Breast epithelium (tissue), 3 donors: ENCODE results near the gene CFAP20DC.

Experiments
- CTCF ChIP-seq, 3 donors: fragments of 450-650 bp; IDR thresholded peaks; one replicate each; pipeline ENCODE4 v1.5.1; 2016 to 2017; ENCODE audit warnings: antibody characterized with exemption in 3 of 3, mild to moderate bottlenecking in 3 of 3, moderate library complexity in 3 of 3
- POLR2A ChIP-seq: fragments of 450-650 bp; IDR thresholded peaks from one replicate; pipeline ENCODE4 v1.6.1; 2016; ENCODE audit warnings: antibody characterized with exemption, mild to moderate bottlenecking, moderate library complexity
- POLR2AphosphoS5 ChIP-seq, 3 donors: sonication (generic); formaldehyde crosslinking; IDR thresholded peaks; one replicate each; pipeline ENCODE4 v1.6.1; 2017; ENCODE audit warnings: antibody characterized with exemption in 3 of 3

DNA sequence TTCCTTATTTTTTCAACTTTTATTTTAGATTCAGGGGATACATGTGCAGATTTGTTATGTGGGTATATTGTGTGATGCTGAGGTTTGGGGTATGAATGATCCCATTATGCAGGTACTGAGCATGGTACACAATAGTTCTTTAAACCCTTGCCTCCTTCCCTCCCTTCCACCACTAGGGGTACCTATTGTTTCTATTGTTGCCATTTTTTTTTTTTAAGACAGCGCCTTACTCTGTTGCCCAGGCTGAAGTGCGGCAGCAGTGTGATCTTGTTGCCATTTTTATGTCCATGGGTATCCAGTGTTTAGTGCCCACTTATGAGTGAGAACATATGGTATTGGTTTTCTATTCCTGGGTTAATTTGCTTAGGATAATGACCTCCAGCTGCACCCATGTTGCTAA, 266.0 kb downstream of the CFAP20DC start:
- TF ChIP-seq CTCF (IDR thresholded peaks at IDR 0.05) = no peak
- TF ChIP-seq POLR2A = no peak
- no peak for TF ChIP-seq POLR2AphosphoS5 (IDR thresholded peaks at IDR 0.05)
